GM12878 (cell line): ENCODE data around the gene SUFU. TPM values are rescaled to one million over a fixed set of nuclear protein-coding genes. Genes with fewer than 3 reads are reported as not detected.

Source experiments
- ATAC-seq: fragments of 200-7000 bp; cut with Tn5 transposase; 3 replicates; pipeline ENCODE4 v1.9.1; 2020; ENCODE audit warnings: mild to moderate bottlenecking, moderate library complexity
- BruUV-seq: library from RNA; stranded (reverse); fragments of 400-500 nt; replicated peaks from 2 replicates; lab custom pipeline; 2021; lab: Mats Ljungman, UMichigan
- CTCF ChIA-PET: fragments of 300-600 bp; sonication (Branson Sonifier 250); formaldehyde crosslinking; extraction: SDS; loops from one replicate; lab custom pipeline; 2021; ENCODE audit warnings: inconsistent platforms; lab: Yijun Ruan, JAX
- POLR2A ChIA-PET: fragments of 350-600 bp; formaldehyde crosslinking; extraction: SDS; loops from one replicate; lab custom pipeline; 2021; ENCODE audit warnings: inconsistent platforms; lab: Charles Lee
- RAD21 ChIA-PET: fragments of 300-600 bp; sonication (Branson Sonifier 250); formaldehyde crosslinking; loops from one replicate; lab custom pipeline; 2023; ENCODE audit warnings: antibody characterized with exemption; ENCODE audit not compliant: unreplicated experiment; lab: Charles Lee
- SMC1A ChIA-PET: fragments of 300-600 bp; sonication (Branson Sonifier 250); formaldehyde crosslinking; loops from one replicate; lab custom pipeline; 2023; ENCODE audit not compliant: unreplicated experiment, uncharacterized antibody; lab: Charles Lee
- DNase-seq: peaks from one replicate; pipeline ENCODE4 v3.0.0-alpha.2; 2011; ENCODE audit warnings: low read depth, low spot score
- FAIRE-seq: peaks from 3 replicates; lab custom pipeline; 2011; peaks lifted over from hg19 to GRCh38; lab: Jason Lieb, UNC
- H2AFZ ChIP-seq: 2 replicates; pipeline ENCODE4 v1.6.0; 2011; ENCODE audit warnings: low read depth, low read length, control low read depth; ENCODE audit not compliant: control insufficient read depth
- H3K27ac ChIP-seq: 2 replicates; pipeline ENCODE4 v1.5.1; 2011; ENCODE audit warnings: control low read depth; ENCODE audit not compliant: control insufficient read depth, insufficient read depth
- H3K27me3 ChIP-seq, 2 experiments: replicated peaks in 1 of 2; 2 replicates each; pipeline versions ENCODE4 v1.6.0 to v1.6.1; 2011; ENCODE audit warnings: low read length in 1 of 2; ENCODE audit not compliant: control insufficient read depth in 2 of 2, insufficient read depth in 2 of 2
- H3K36me3 ChIP-seq, 2 experiments: 2 replicates each; pipeline ENCODE4 v1.5.1; 2011; ENCODE audit warnings: low read length in 1 of 2; ENCODE audit not compliant: control insufficient read depth in 2 of 2, insufficient read depth in 2 of 2
- H3K4me1 ChIP-seq: 2 replicates; pipeline ENCODE4 v1.6.1; 2011; ENCODE audit warnings: mild to moderate bottlenecking, low read length, moderate library complexity, mixed read lengths; ENCODE audit not compliant: control insufficient read depth, insufficient read depth
- H3K4me2 ChIP-seq: 2 replicates; pipeline ENCODE4 v1.6.0; 2011; ENCODE audit warnings: control low read depth; ENCODE audit not compliant: control insufficient read depth, insufficient read depth
- H3K4me3 ChIP-seq: fragments of 200-600 bp; sonication (generic); 2 replicates; pipeline ENCODE4 v1.5.1; 2016
- H3K79me2 ChIP-seq: 2 replicates; pipeline ENCODE4 v1.6.0; 2011; ENCODE audit warnings: low read length; ENCODE audit not compliant: control insufficient read depth, insufficient read depth
- H3K9ac ChIP-seq: 2 replicates; pipeline ENCODE4 v1.8.0; 2011; ENCODE audit warnings: low read length, control low read depth, mixed read lengths; ENCODE audit not compliant: control insufficient read depth, insufficient read depth
- H3K9me3 ChIP-seq: replicated peaks from 3 replicates; pipeline ENCODE4 v1.5.1; 2011; ENCODE audit warnings: mild to moderate bottlenecking, low read length; ENCODE audit not compliant: control insufficient read depth, insufficient read depth
- H4K20me1 ChIP-seq: 2 replicates; pipeline ENCODE4 v1.6.0; 2011; ENCODE audit not compliant: control insufficient read depth, insufficient read depth
- ATF7 ChIP-seq: fragments of 450-650 bp; IDR thresholded peaks from 2 replicates; pipeline ENCODE4 v1.6.1; 2016; ENCODE audit warnings: low read depth, mild to moderate bottlenecking
- KDM1A ChIP-seq: fragments of 200-600 bp; sonication (generic); IDR thresholded peaks from 2 replicates; pipeline ENCODE4 v1.6.1; 2016; ENCODE audit warnings: borderline replicate concordance
- MLLT1 ChIP-seq: fragments of 450-650 bp; IDR thresholded peaks from 2 replicates; pipeline ENCODE4 v1.6.1; 2016; ENCODE audit warnings: mild to moderate bottlenecking
- MYB ChIP-seq: fragments of 150-350 bp; IDR thresholded peaks from 2 replicates; pipeline ENCODE4 v1.6.1; 2014; ENCODE audit warnings: mild to moderate bottlenecking, low read depth, low read length, borderline replicate concordance
- RELA ChIP-seq: fragments of 450-650 bp; IDR thresholded peaks from 2 replicates; pipeline ENCODE4 v1.8.0; 2014; ENCODE audit warnings: borderline replicate concordance; ENCODE audit not compliant: partially characterized antibody
- SREBF1 ChIP-seq: IDR thresholded peaks from 2 replicates; pipeline ENCODE4 v1.6.1; 2012; ENCODE audit warnings: mild to moderate bottlenecking, low read length
- SRF ChIP-seq, 2 experiments: IDR thresholded peaks; 2 replicates each; pipeline ENCODE4 v1.6.1; 2011; ENCODE audit warnings: low read depth in 2 of 2, low read length in 2 of 2, mild to moderate bottlenecking in 1 of 2, moderate library complexity in 1 of 2
- TCF7 ChIP-seq: IDR thresholded peaks from 2 replicates; pipeline ENCODE4 v1.6.1; 2014; ENCODE audit warnings: antibody characterized with exemption, borderline replicate concordance
- WGBS: methylation state at CpG from one replicate; pipeline ENCODE4 v1.1.6; 2016; ENCODE audit warnings: low lambda C conversion rate; ENCODE audit not compliant: insufficient replicate concordance, insufficient coverage; ENCODE audit errors: missing lambda C conversion rate; 5-methylcytosine and 5-hydroxymethylcytosine counted together
- in situ Hi-C: fragments of 300-500 bp; cut with MboI; formaldehyde crosslinking; loops from 9 replicates; pipeline ENCODE4 v1.14.3; 2018; ENCODE audit warnings: mixed read lengths
- intact Hi-C: fragments of 100-400 bp; cut with micrococcal nuclease; formaldehyde crosslinking; loops from one replicate; pipeline ENCODE4 v1.14.2; 2022; ENCODE audit not compliant: unreplicated experiment
- polyA plus RNA-seq, 11 experiments: library from polyadenylated mRNA; depleted of rRNA in 4 of 11; unstranded in 6 of 11; stranded (reverse) in 5 of 11; fragments of >200 nt; fragmentation: Nextera tagmentation in 4 of 11; fragmentation: Illumina TruSeq in 1 of 11; extraction: Ambion mirVana in 4 of 11; extraction: Trizol in 1 of 11; gene quantifications; 1 replicate in 1 of 11; 2 replicates in 10 of 11; pipeline versions ENCODE4 v1.2.1 to v1.2.3, GENCODE V29; 2011 to 2016; ENCODE audit warnings: inconsistent platforms in 2 of 11, missing spikeins in 2 of 11, low read depth in 1 of 11
- total RNA-seq, 4 experiments: library from RNA; depleted of rRNA in 3 of 4; stranded (reverse); fragments of >200 nt in 3 of 4; fragmentation: Illumina TruSeq in 1 of 4; extraction: Trizol in 1 of 4; gene quantifications; 2 replicates each; pipeline versions ENCODE4 v1.2.1 to v1.2.3, GENCODE V29; 2013 to 2021
- TF ChIP-seq, protein P1 (sequence below): fragments of 450-650 bp; IDR thresholded peaks from 2 replicates; pipeline ENCODE4 v1.6.1; 2017; ENCODE audit warnings: borderline replicate concordance
- TF ChIP-seq, protein P2 (sequence below): IDR thresholded peaks from 2 replicates; pipeline ENCODE4 v1.6.1; 2011; ENCODE audit warnings: mild to moderate bottlenecking, low read depth, low read length, moderate library complexity; ENCODE audit not compliant: insufficient replicate concordance

The SUFU gene
- total and polyA plus RNA-seq, 10 of the 15 experiments (the other 5 are each of a cell fraction or from before 2014, with no cell fraction given), result 0.68 to 7.7 (median 2.4) TPM

DNA sequence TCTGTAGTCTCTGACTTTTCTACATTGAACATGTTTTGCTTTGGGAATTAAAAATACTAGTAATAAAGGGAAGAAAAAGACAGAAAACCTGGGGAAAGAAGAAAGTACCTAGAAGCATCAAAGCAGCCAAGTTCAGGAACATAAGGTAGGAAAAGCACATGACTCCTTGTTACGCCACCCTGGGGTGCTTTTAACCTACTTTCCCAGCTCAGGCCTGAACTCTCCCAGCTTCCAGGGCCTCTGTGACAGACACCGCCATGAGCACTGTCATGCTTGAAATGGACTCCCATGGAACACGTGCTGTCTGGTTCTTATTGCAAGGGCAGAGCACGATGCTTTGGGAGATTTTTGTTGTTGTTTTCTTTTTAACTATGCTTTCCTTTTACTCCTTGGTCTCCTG lies 12.6 kb upstream of the SUFU start:
- WGBS, result 96% methylated on average over 4 of the region's 4 CpGs
- H3K4me2 ChIP-seq, result no peak overlapping the region
- no peaks in the 10 kb centered on the region for H4K20me1 ChIP-seq
- in situ Hi-C loops (no loop called here), intact Hi-C loops (no loop called here)
- SMC1A ChIA-PET, result interaction anchor here (1.1 kb wide), 1 partner anchor 93 kb away, joined by 3 read pairs; no protein-coding TSS in a partner anchor
- ATAC-seq, result no peak
- H3K27me3 ChIP-seq, result no peaks in the 10 kb centered on the region
- H3K9ac ChIP-seq, result no peak overlapping the region
- RAD21 ChIA-PET, result no interaction called here
- no peak overlapping the region for H3K4me3 ChIP-seq
- H3K79me2 ChIP-seq, result peaks cover 12% of the 10 kb centered on the region
- CTCF ChIA-PET, result interaction anchor here (1.0 kb wide), 1 partner anchor 93 kb away, joined by 5 read pairs; no protein-coding TSS in a partner anchor
- DNase-seq, result no peak
- H3K9me3 ChIP-seq, result no peaks in the 10 kb centered on the region
- no peak for FAIRE-seq
- H3K36me3 ChIP-seq, result peaks cover 14 to 18% of the 10 kb centered on the region in 2 experiments
- no peak overlapping the region for H3K27ac ChIP-seq
- no peak overlapping the region for H2AFZ ChIP-seq
- H3K4me1 ChIP-seq, result no peaks in the 10 kb centered on the region
- POLR2A ChIA-PET, result no interaction called here
- no TSS peak for BruUV-seq
- TF ChIP-seq RELA, result no peak
- no peak for TF ChIP-seq MLLT1
- TF ChIP-seq MYB, result no peak
- TF ChIP-seq, protein P1, sequence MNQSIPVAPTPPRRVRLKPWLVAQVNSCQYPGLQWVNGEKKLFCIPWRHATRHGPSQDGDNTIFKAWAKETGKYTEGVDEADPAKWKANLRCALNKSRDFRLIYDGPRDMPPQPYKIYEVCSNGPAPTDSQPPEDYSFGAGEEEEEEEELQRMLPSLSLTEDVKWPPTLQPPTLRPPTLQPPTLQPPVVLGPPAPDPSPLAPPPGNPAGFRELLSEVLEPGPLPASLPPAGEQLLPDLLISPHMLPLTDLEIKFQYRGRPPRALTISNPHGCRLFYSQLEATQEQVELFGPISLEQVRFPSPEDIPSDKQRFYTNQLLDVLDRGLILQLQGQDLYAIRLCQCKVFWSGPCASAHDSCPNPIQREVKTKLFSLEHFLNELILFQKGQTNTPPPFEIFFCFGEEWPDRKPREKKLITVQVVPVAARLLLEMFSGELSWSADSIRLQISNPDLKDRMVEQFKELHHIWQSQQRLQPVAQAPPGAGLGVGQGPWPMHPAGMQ, result no peak
- no peak for TF ChIP-seq TCF7
- TF ChIP-seq, protein P2, sequence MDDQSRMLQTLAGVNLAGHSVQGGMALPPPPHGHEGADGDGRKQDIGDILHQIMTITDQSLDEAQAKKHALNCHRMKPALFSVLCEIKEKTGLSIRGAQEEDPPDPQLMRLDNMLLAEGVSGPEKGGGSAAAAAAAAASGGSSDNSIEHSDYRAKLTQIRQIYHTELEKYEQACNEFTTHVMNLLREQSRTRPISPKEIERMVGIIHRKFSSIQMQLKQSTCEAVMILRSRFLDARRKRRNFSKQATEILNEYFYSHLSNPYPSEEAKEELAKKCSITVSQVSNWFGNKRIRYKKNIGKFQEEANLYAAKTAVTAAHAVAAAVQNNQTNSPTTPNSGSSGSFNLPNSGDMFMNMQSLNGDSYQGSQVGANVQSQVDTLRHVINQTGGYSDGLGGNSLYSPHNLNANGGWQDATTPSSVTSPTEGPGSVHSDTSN, result no peak
- TF ChIP-seq SRF (IDR thresholded peaks at IDR 0.05; ENCODE audit: low read depth in 2 of 2, low read length in 2 of 2), result no peak
- TF ChIP-seq ATF7, result no peak
- no peak for TF ChIP-seq KDM1A
- no peak for TF ChIP-seq SREBF1
- TF ChIP-seq, all 136 proteins: peak for 0
